Lower leg skin (tissue), 3 donors: Measurements from ENCODE around the gene MFF.

ENCODE experiments used
- POLR2A ChIP-seq, 2 donors: fragments of 450-650 bp; IDR thresholded peaks; one replicate each; pipeline ENCODE4 v1.6.1; 2016 to 2017; ENCODE audit warnings: antibody characterized with exemption in 2 of 2, mild to moderate bottlenecking in 1 of 2, moderate library complexity in 1 of 2
- TF ChIP-seq, protein P1 (sequence below), 3 donors: fragments of 450-650 bp; IDR thresholded peaks; one replicate each; pipeline ENCODE4 v1.5.1; 2016; ENCODE audit warnings: antibody characterized with exemption in 3 of 3, mild to moderate bottlenecking in 3 of 3, moderate library complexity in 2 of 3

DNA sequence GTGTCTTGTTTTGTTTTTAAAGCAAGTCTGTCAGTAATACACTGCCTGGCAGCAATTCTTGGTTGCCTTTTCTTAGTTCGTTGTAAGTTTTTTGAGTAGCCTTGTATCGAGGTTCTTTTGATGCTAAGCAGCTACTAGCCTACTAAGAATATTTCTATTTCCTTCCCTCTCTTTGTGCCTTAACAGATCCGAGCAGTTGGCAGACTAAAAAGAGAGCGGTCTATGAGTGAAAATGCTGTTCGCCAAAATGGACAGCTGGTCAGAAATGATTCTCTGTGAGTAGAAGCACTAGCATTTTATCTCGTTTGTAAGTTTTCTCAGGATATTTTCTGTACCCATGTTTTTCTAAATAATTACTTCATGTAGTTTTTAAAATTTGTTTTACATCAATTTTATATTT is 15.1 kb downstream of the MFF start:
- no peak for TF ChIP-seq POLR2A (IDR thresholded peaks at IDR 0.05)
- TF ChIP-seq, protein P1, sequence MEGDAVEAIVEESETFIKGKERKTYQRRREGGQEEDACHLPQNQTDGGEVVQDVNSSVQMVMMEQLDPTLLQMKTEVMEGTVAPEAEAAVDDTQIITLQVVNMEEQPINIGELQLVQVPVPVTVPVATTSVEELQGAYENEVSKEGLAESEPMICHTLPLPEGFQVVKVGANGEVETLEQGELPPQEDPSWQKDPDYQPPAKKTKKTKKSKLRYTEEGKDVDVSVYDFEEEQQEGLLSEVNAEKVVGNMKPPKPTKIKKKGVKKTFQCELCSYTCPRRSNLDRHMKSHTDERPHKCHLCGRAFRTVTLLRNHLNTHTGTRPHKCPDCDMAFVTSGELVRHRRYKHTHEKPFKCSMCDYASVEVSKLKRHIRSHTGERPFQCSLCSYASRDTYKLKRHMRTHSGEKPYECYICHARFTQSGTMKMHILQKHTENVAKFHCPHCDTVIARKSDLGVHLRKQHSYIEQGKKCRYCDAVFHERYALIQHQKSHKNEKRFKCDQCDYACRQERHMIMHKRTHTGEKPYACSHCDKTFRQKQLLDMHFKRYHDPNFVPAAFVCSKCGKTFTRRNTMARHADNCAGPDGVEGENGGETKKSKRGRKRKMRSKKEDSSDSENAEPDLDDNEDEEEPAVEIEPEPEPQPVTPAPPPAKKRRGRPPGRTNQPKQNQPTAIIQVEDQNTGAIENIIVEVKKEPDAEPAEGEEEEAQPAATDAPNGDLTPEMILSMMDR (IDR thresholded peaks at IDR 0.05): no peak
